Lung (tissue), 12 donors: ENCODE data around the gene ZFAND3. TPM values are rescaled to one million over a fixed set of nuclear protein-coding genes. Genes with fewer than 3 reads are reported as not detected.

Experiments
- ATAC-seq: fragments of 200-7000 bp; cut with Tn5 transposase; one replicate; pipeline ENCODE4 v1.9.1; 2020; ENCODE audit warnings: moderate number of reproducible peaks; ENCODE audit not compliant: insufficient read depth, low FRiP score
- DNase-seq, 3 donors: peaks; one replicate each; pipeline ENCODE4 v3.0.0-alpha.2; 2013 to 2017
- H3K27ac ChIP-seq, 2 donors: one replicate each; pipeline ENCODE4 v1.5.1; 2013; ENCODE audit warnings: mild to moderate bottlenecking in 2 of 2, moderate library complexity in 2 of 2, control low read depth in 1 of 2, inconsistent platforms in 1 of 2, low read depth in 1 of 2, low read length in 1 of 2
- H3K27me3 ChIP-seq, 3 donors: one replicate each; pipeline ENCODE4 v1.5.1; 2013; ENCODE audit warnings: low read length in 2 of 3; ENCODE audit not compliant: control insufficient read depth in 3 of 3, insufficient read depth in 3 of 3
- H3K36me3 ChIP-seq, 4 donors: one replicate each; pipeline ENCODE4 v1.5.1; 2013; ENCODE audit warnings: low read length in 4 of 4, mild to moderate bottlenecking in 1 of 4, moderate library complexity in 1 of 4; ENCODE audit not compliant: control insufficient read depth in 4 of 4, insufficient read depth in 4 of 4
- H3K4me1 ChIP-seq, 5 donors: one replicate each; pipeline ENCODE4 v1.5.1; 2013; ENCODE audit warnings: low read length in 5 of 5, mild to moderate bottlenecking in 2 of 5, moderate library complexity in 1 of 5; ENCODE audit not compliant: control insufficient read depth in 5 of 5, insufficient read depth in 5 of 5
- H3K4me3 ChIP-seq: one replicate; pipeline ENCODE4 v1.5.1; 2013; ENCODE audit warnings: mild to moderate bottlenecking, control low read depth, moderate library complexity
- H3K9ac ChIP-seq, 2 donors: one replicate each; pipeline ENCODE4 v1.5.1; 2013; ENCODE audit warnings: low read length in 2 of 2, control low read depth in 1 of 2; ENCODE audit not compliant: insufficient read depth in 1 of 2
- H3K9me3 ChIP-seq, 4 donors: one replicate each; pipeline ENCODE4 v1.5.1; 2013; ENCODE audit warnings: low read length in 3 of 4, mild to moderate bottlenecking in 1 of 4, moderate library complexity in 1 of 4; ENCODE audit not compliant: control insufficient read depth in 4 of 4, insufficient read depth in 3 of 4
- CTCF ChIP-seq: IDR thresholded peaks from 2 replicates; pipeline ENCODE4 v1.5.1; 2012; ENCODE audit warnings: mild to moderate bottlenecking; ENCODE audit errors: control extremely low read depth, extremely low read depth
- WGBS, 2 donors: extraction: QIAGEN DNeasy Blood & Tissue Kit; methylation state at CpG; one replicate each; pipeline ENCODE4 v1.1.7; 2013; 5-methylcytosine and 5-hydroxymethylcytosine counted together
- polyA plus RNA-seq, 2 donors: library from polyadenylated mRNA; stranded (reverse); fragments of 200-250 nt; gene quantifications; one replicate each; pipeline ENCODE4 v1.2.1, GENCODE V29; 2013
- total RNA-seq, 2 donors: library from RNA; depleted of rRNA in 1 of 2; stranded (reverse); fragments of >200 nt in 1 of 2; gene quantifications; one replicate each; pipeline ENCODE4 v1.2.1, GENCODE V29; 2014 to 2021
- donor health status: control.
- donor health status: control.
- donor health status: Bipolar disorder and iron deficiency.
- donor health status: healthy.
- donor health status: DM: yes; HTN: yes; CAD: no.

The ZFAND3 gene
- total and polyA plus RNA-seq, 4 donors: 27.6 to 63.6 (median 51.3) TPM

GRCh38 chr6:38185752-38186151 lies 366.2 kb downstream of the ZFAND3 start:
- no peak for TF ChIP-seq CTCF
- WGBS, 2 donors: 95 to 97% methylated on average over 8 of the region's 8 CpGs
- Histone ChIP-seq H3K27ac (no peak overlapping the region), H3K27me3 (no peaks in the 10 kb centered on the region), H3K4me1 (no peaks in the 10 kb centered on the region), H3K9me3 (no peaks in the 10 kb centered on the region), H3K4me3 (no peak overlapping the region), H3K36me3 (peaks cover 0 to 12% (median 2%) of the 10 kb centered on the region in 4 donors), H3K9ac (no peak overlapping the region)
- ATAC-seq (no peak), DNase-seq (no peak)

- Histone ChIP-seq H3K4me1 (no peaks in the 10 kb centered on the region), H3K27ac (no peak overlapping the region), H3K4me3 (no peak overlapping the region), H3K9ac (no peak overlapping the region), H3K9me3 (no peaks in the 10 kb centered on the region), H3K27me3 (no peaks in the 10 kb centered on the region), H3K36me3 (peaks cover 0 to 12% (median 2%) of the 10 kb centered on the region in 4 donors)
- no peak for DNase-seq
- 88 to 90% methylated on average over 8 of the region's 8 CpGs for WGBS, 2 donors
- TF ChIP-seq CTCF: no peak
- ATAC-seq: no peak
Observed at GRCh38 chr6:38187325-38187724, 367.8 kb downstream of the ZFAND3 start.

GRCh38 chr6:38187811-38188590 lies 368.5 kb downstream of the ZFAND3 start:
- Histone ChIP-seq H3K27ac (no peak overlapping the region), H3K27me3 (no peaks in the 10 kb centered on the region), H3K9me3 (no peaks in the 10 kb centered on the region), H3K4me3 (no peak overlapping the region), H3K36me3 (peaks cover 0 to 11% (median 2%) of the 10 kb centered on the region in 4 donors), H3K9ac (no peak overlapping the region), H3K4me1 (no peaks in the 10 kb centered on the region)
- ATAC-seq (no peak), DNase-seq (no peak)
- WGBS, 2 donors: 95 to 96% methylated on average over 20 of the region's 20 CpGs
- no peak for TF ChIP-seq CTCF
